ENCODE data around the gene SPG21. TPM values are rescaled to one million over a fixed set of nuclear protein-coding genes. Genes with fewer than 3 reads are reported as not detected.
A peak's percentile ranks its signal among the peaks of the same experiment; 100 is the strongest.

SPG21 gene
- polyA plus RNA-seq, 1 donor from 2014 or later, result 67.7 TPM

GRCh38 chr15:64981812-64982431, 7.8 kb downstream of the SPG21 start:
- Histone ChIP-seq H3F3A (ENCODE audit: insufficient read depth, low read length, poor library complexity, severe bottlenecking) (no peaks in the 10 kb centered on the region), H3K9me3 (ENCODE audit: low read length) (no peaks in the 10 kb centered on the region), H3K27ac (ENCODE audit: low read length) (no peak overlapping the region), H3K36me3 (ENCODE audit: insufficient read depth, low read length) (peaks cover 1% of the 10 kb centered on the region), H3K27me3 (ENCODE audit: insufficient read depth, low read depth, low read length) (no peaks in the 10 kb centered on the region), H4K20me1 (ENCODE audit: insufficient read depth) (no peaks in the 10 kb centered on the region), H3K9ac (ENCODE audit: low read length) (no peak overlapping the region), H3K4me2 (ENCODE audit: low read length) (no peak overlapping the region), H3K79me2 (replicated peaks; ENCODE audit: insufficient read depth, low read length) (peaks cover 11% of the 10 kb centered on the region), H3K9me2 (ENCODE audit: insufficient read depth, low read length) (no peaks in the 10 kb centered on the region), H2AFZ (ENCODE audit: low read depth, low read length) (no peak overlapping the region), H3K4me3 (ENCODE audit: low read length) (no peak overlapping the region)
- TF ChIP-seq RAD21 (conservative IDR thresholded peaks at IDR 0.05) (no peak), TAF1 (IDR thresholded peaks at IDR 0.05; ENCODE audit: low read depth) (no peak), EZH2 (IDR thresholded peaks at IDR 0.05; ENCODE audit: borderline replicate concordance, insufficient read depth, low read length, poor library complexity, severe bottlenecking) (no peak), POLR2AphosphoS5 (IDR thresholded peaks at IDR 0.05) (no peak), SMC3 (conservative IDR thresholded peaks at IDR 0.05; ENCODE audit: poor library complexity) (no peak), EP300 (conservative IDR thresholded peaks at IDR 0.05; ENCODE audit: poor library complexity, severe bottlenecking) (no peak), MXI1 (conservative IDR thresholded peaks at IDR 0.05; ENCODE audit: poor library complexity, severe bottlenecking) (no peak), REST (IDR thresholded peaks at IDR 0.05; ENCODE audit: borderline replicate concordance) (no peak)
- TF ChIP-seq, protein P1, sequence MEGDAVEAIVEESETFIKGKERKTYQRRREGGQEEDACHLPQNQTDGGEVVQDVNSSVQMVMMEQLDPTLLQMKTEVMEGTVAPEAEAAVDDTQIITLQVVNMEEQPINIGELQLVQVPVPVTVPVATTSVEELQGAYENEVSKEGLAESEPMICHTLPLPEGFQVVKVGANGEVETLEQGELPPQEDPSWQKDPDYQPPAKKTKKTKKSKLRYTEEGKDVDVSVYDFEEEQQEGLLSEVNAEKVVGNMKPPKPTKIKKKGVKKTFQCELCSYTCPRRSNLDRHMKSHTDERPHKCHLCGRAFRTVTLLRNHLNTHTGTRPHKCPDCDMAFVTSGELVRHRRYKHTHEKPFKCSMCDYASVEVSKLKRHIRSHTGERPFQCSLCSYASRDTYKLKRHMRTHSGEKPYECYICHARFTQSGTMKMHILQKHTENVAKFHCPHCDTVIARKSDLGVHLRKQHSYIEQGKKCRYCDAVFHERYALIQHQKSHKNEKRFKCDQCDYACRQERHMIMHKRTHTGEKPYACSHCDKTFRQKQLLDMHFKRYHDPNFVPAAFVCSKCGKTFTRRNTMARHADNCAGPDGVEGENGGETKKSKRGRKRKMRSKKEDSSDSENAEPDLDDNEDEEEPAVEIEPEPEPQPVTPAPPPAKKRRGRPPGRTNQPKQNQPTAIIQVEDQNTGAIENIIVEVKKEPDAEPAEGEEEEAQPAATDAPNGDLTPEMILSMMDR (IDR thresholded peaks at IDR 0.05; ENCODE audit: poor library complexity, severe bottlenecking), result no peak

- H3K4me3 ChIP-seq (ENCODE audit: low read length), result no peak overlapping the region
Measured at GRCh38 chr15:64979252-64979710, 10.4 kb downstream of the SPG21 start.

More at GRCh38 chr15:64979252-64979710, 10.4 kb downstream of the SPG21 start:
- no peak overlapping the region for H3K4me2 ChIP-seq (ENCODE audit: low read length)
- no peaks in the 10 kb centered on the region for H3F3A ChIP-seq (ENCODE audit: insufficient read depth, low read length, poor library complexity, severe bottlenecking)
- no peak overlapping the region for H2AFZ ChIP-seq (ENCODE audit: low read depth, low read length)
- H3K9ac ChIP-seq (ENCODE audit: low read length), result no peak overlapping the region
- peaks cover 4% of the 10 kb centered on the region for H3K79me2 ChIP-seq (replicated peaks; ENCODE audit: insufficient read depth, low read length)
- no peak for TF ChIP-seq REST (IDR thresholded peaks at IDR 0.05; ENCODE audit: borderline replicate concordance)
- no peaks in the 10 kb centered on the region for H3K9me2 ChIP-seq (ENCODE audit: insufficient read depth, low read length)
- no peaks in the 10 kb centered on the region for H3K9me3 ChIP-seq (ENCODE audit: low read length)
- H3K27me3 ChIP-seq (ENCODE audit: insufficient read depth, low read depth, low read length), result no peaks in the 10 kb centered on the region
- peak overlapping the region; percentile 23 for H3K27ac ChIP-seq (ENCODE audit: low read length)
- no peaks in the 10 kb centered on the region for H4K20me1 ChIP-seq (ENCODE audit: insufficient read depth)
- no peaks in the 10 kb centered on the region for H3K36me3 ChIP-seq (ENCODE audit: insufficient read depth, low read length)
